ENCODE measurements around the gene ZPBP2.

ZPBP2 gene

DNA sequence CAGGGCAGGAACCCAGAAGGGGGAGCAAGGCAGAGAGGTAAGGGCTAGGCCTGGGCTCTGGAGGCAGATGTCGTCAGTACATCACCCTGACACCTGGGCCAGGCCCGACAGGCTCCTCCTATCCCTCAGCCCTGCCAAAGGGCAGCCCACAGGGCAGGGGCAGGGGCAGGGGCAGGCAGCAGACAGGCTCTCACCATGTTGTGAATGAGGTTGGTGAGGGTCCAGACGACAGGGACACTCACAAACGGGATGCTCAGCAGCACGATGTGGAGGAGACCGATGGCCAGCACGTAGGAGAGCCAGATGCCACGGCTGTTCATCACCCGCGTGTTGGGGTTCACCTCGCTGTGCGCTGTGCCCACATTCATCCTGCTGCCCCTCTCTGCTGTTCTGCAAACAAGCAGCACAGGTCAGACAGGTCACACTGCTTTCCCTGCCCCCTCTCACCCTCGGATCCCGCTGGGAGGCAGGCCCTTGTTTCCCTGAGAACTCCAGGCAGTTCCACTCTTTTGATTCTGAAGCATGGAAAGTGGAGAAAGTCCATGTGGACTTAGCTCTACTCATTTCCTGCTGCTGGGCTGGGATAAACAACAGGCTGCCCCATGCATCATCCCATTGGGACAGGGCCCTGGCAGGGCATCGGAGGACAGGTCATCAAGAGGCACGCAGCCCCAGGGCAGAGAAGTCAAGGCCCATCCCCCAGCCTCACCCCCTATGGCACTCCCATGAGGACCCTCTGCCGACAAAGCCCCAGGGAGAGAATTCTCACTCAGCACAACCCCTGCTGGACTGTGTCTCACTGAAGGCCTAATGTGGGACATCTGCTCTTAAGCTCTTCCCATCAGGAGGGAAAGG lies 56.1 kb downstream of the ZPBP2 start:
- ChIA-PET CTCF (interaction anchor here (1.0 kb wide), 1 partner anchor 148 kb away, joined by 5 read pairs; no protein-coding TSS in a partner anchor), POLR2A (ENCODE audit: low non-redundant PET) (interaction anchor here (0.6 kb wide), 1 partner anchor 16 kb away, joined by 15 read pairs; no protein-coding TSS in a partner anchor)
- no peak for DNase-seq (ENCODE audit: low spot score)
- TF ChIP-seq, protein P1, sequence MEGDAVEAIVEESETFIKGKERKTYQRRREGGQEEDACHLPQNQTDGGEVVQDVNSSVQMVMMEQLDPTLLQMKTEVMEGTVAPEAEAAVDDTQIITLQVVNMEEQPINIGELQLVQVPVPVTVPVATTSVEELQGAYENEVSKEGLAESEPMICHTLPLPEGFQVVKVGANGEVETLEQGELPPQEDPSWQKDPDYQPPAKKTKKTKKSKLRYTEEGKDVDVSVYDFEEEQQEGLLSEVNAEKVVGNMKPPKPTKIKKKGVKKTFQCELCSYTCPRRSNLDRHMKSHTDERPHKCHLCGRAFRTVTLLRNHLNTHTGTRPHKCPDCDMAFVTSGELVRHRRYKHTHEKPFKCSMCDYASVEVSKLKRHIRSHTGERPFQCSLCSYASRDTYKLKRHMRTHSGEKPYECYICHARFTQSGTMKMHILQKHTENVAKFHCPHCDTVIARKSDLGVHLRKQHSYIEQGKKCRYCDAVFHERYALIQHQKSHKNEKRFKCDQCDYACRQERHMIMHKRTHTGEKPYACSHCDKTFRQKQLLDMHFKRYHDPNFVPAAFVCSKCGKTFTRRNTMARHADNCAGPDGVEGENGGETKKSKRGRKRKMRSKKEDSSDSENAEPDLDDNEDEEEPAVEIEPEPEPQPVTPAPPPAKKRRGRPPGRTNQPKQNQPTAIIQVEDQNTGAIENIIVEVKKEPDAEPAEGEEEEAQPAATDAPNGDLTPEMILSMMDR (conservative IDR thresholded peaks at IDR 0.05; ENCODE audit: low read depth) = no peak
- peak overlapping the region; percentile 24; the same call in 1 of the 2 replicates for H3K27ac ChIP-seq

DNA sequence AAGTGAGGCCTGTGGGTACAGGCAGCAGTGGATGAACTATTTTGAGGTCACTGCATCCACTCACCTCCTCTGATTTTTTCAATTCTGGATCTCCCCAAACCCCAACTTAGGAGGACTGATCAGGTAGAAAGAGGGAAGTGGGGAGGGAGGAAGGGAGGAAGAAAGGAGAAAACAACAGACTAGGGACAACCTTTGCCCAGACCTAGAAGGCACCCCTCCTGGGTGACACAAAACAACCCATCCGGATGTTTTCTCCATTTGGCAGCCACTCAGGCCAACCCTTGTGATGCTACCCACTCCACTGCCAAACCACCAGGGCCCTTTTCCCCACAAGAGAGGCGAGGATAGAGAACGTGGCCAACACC lies 56.7 kb downstream of the ZPBP2 start:
- ChIA-PET CTCF (interaction anchor here (1.0 kb wide), 1 partner anchor 148 kb away, joined by 5 read pairs; no protein-coding TSS in a partner anchor), POLR2A (ENCODE audit: low non-redundant PET) (interaction anchor here (0.6 kb wide), 1 partner anchor 16 kb away, joined by 15 read pairs; no protein-coding TSS in a partner anchor)
- H3K27ac ChIP-seq = peak overlapping the region; percentile 24; the same call in 1 of the 2 replicates
- TF ChIP-seq, protein P1 (conservative IDR thresholded peaks at IDR 0.05; ENCODE audit: low read depth) = no peak
- no peak for DNase-seq (ENCODE audit: low spot score)

DNA sequence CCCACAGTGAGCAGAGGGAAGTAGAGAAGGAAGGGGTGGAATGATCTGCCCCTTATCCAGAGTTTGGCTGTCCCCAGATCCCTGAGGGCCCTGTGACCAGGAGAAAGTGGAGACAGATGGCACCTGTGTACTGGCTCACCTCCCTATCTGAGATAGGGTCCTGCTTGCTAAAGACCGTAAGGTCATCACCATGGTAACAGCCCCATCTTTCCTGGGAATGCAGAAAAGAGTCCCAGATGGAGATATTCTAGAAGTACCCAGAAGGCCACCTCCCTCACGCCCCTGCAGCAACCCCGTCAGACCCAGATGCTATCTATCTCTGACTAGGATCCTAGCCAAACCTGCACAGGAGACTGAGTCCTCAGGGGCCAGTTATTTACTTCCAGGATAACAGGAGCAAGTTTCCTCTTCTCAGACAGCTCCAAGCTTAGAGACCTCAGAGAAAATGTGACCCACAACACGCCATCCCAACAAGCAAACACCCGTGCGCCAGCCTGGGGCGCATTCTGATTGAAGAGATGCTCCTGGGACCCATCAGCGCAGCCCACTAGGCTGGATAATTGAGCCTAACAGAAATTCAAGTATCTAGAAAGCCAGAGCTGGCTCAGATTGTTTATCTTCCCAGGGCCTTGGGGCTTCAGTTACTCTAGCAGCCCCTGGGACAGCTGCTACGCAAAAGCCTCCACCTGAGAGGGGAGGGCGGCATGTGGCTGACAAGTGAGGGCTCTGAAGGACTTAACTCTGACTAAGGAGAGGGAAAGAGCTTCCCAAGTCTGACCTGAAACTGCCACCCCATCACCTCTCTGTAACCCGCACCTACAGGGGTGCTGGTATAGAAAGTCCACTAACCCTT lies 57.5 kb downstream of the ZPBP2 start:
- ChIA-PET CTCF (interaction anchor here (1.2 kb wide), 1 partner anchor 10 kb away, joined by 4 read pairs; no protein-coding TSS in a partner anchor), POLR2A (ENCODE audit: low non-redundant PET) (no interaction called here)
- H3K27ac ChIP-seq = peak overlapping the region; percentile 85

DNA sequence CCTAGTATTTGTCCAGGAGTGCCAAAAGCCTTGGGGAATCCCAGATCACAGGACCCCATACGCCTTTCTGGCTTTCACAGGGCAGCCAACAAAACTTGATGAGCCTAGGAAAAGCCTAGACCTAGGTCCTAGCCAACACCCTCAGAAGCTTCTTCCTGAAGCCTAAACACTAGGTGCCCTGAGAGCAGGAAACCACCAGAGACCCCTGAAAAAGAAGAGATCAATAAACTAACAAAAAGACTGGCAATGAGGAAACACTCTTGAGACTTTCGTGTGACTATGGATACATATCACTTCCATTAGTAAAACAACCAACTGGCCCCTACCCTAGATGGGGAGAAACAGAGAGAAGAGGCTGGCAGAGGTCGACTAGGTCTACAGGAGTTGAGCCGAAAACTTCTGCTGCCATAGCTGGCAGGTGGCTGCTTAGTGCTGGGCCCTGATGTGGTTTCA lies 58.2 kb downstream of the ZPBP2 start:
- TF ChIP-seq, protein P1 (conservative IDR thresholded peaks at IDR 0.05; ENCODE audit: low read depth) = no peak
- CTCF ChIA-PET = interaction anchor here (0.6 to 1.2 kb wide), 3 partner anchors 11 to 690 kb away, joined by 3 to 4 read pairs (median 4); no protein-coding TSS in a partner anchor
- peak overlapping the region; percentile 85 for H3K27ac ChIP-seq
- POLR2A ChIA-PET (ENCODE audit: low non-redundant PET) = no interaction called here
- DNase-seq (ENCODE audit: low spot score) = no peak

More for the DNA sequence above, 57.5 kb downstream of the ZPBP2 start:
- TF ChIP-seq, protein P1 (conservative IDR thresholded peaks at IDR 0.05; ENCODE audit: low read depth) = no peak
- DNase-seq (ENCODE audit: low spot score) = no peak

DNA sequence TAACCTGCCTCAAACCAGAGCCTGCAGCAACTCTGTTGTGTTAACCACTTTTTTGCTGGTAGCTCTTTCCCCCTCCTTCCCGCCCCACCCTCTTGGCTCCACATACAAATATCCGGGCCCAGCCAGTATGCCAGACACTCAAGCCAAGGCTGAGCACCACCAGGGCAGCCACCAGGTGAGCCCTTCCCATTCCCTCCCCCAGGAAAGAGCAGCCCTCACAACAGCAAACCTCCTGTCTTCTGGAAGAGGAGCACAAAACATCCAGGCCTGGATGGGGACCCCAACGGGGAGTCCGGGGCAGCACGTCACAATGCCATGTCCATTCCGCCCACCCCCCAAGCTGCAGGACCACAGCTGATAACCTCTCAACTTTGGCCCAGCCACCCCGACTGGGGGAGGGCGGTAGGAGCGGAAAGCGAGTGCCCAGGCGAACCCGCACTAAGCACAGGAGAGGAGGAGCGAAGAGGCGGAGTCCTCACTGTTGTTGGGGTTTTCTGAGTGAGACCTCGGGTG lies 58.6 kb downstream of the ZPBP2 start:
- peak overlapping the region; percentile 85 for H3K27ac ChIP-seq
- ChIA-PET CTCF (interaction anchor here (0.6 to 0.8 kb wide), 3 partner anchors 204 to 690 kb away, joined by 3 to 4 read pairs (median 3); no protein-coding TSS in a partner anchor), POLR2A (ENCODE audit: low non-redundant PET) (no interaction called here)
- TF ChIP-seq, protein P1 (conservative IDR thresholded peaks at IDR 0.05; ENCODE audit: low read depth) = no peak
- DNase-seq (ENCODE audit: low spot score) = peak; percentile 43
